Measurements from ENCODE around the gene MCCC1.

DNA sequence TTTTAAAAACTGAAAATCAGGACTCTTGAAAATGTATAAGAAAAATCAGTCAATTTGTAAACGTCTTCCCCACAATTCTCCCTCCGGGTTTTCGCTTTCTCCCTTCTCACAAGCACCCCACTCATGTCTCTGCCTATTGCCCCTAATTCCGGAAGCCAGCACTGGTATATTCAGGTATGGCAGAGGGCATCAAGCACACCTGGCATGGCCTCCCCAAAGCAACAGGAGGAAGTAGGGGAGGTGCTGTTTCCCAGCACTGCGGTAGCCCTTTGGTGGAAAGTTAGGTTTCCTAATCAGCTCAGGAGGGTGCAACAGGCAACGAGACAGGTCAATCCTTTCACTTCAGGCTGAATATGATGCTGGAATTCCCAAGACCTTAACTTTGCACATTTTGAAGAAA, 33.1 kb upstream of the MCCC1 start:
- TF ChIP-seq, protein P1, sequence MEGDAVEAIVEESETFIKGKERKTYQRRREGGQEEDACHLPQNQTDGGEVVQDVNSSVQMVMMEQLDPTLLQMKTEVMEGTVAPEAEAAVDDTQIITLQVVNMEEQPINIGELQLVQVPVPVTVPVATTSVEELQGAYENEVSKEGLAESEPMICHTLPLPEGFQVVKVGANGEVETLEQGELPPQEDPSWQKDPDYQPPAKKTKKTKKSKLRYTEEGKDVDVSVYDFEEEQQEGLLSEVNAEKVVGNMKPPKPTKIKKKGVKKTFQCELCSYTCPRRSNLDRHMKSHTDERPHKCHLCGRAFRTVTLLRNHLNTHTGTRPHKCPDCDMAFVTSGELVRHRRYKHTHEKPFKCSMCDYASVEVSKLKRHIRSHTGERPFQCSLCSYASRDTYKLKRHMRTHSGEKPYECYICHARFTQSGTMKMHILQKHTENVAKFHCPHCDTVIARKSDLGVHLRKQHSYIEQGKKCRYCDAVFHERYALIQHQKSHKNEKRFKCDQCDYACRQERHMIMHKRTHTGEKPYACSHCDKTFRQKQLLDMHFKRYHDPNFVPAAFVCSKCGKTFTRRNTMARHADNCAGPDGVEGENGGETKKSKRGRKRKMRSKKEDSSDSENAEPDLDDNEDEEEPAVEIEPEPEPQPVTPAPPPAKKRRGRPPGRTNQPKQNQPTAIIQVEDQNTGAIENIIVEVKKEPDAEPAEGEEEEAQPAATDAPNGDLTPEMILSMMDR (IDR thresholded peaks at IDR 0.05; ENCODE audit: low read length) = no peak
- no peak for TF ChIP-seq EZH2 (optimal IDR thresholded peaks at IDR 0.05; ENCODE audit: low read depth, low read length)

Measured in MM.1S (cell line).